A673 (cell line): ENCODE measurements around the gene STIM1.

Experiments
- CTCF ChIP-seq: fragments of 300-800, 200-600 bp; sonication (generic); conservative IDR thresholded peaks from 2 replicates; pipeline ENCODE4 v1.5.1; 2017; ENCODE audit warnings: low read depth, mild to moderate bottlenecking, antibody characterized with exemption, low read length, moderate library complexity, mixed read lengths
- EZH2 ChIP-seq: fragments of 200-600 bp; sonication (generic); IDR thresholded peaks from 2 replicates; pipeline ENCODE4 v1.6.1; 2017; ENCODE audit warnings: borderline replicate concordance, low read depth, mild to moderate bottlenecking, mixed read lengths, antibody characterized with exemption, low read length; ENCODE audit not compliant: poor library complexity, severe bottlenecking

DNA sequence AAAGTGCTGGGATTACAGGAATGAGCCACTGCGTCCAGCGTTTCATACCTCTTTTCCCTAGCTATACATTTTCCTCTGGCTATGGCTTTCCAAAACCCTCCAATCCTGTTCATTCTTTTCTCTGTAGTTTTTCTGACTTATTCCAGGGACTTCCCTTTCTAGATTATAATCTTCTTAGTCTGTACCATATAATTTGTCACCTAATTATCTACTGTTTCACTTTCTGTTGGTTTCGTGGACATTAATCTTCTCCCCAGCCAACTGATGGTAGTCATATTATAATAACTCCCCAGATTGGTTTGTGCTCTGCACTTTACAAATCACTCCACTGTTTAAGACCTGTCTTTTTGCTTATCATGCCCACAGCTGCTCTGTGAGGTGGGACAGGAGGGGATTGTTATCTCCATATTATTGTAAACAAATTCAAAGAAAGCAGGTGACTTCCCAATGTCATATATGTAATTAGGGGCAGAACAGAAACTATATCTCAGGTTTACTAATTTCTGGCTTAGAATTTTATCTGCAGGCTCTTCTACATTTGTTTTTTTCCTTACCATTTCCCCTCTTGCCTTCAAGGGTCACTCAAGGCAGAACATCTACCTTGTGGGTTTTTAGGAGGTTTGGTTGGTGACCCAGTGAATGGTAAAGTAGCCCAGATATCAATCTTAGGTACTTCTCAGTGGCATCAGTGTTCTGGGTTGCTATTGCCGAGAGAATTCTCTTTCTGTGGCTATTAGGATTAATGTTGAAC, 23.9 kb downstream of the STIM1 start:
- TF ChIP-seq CTCF: no peak
- TF ChIP-seq EZH2: no peak
